Frontal cortex (tissue), 4 donors: ENCODE measurements around the gene NCL. TPM values are rescaled to one million over a fixed set of nuclear protein-coding genes. Genes with fewer than 3 reads are reported as not detected.
"Not testable (repeated sequence)": the region's sequence is repeated elsewhere in the genome, so short reads cannot be mapped to it uniquely, and the experiment has no call there.

Source experiments
- DNase-seq, 2 donors: peaks; one replicate each; pipeline ENCODE4 v3.0.0; 2012; ENCODE audit warnings: low spot score in 2 of 2
- FAIRE-seq: peaks from 2 replicates; lab custom pipeline; 2012; peaks lifted over from hg19 to GRCh38; lab: Jason Lieb, UNC
- total RNA-seq: library from RNA; depleted of rRNA; stranded (reverse); fragments of >200 nt; gene quantifications from one replicate; pipeline ENCODE4 v1.2.3, GENCODE V29; 2014
- donor health status: control.
- donor health status: control.
- donor health status: control.

NCL gene
- total RNA-seq, 1 donor from 2014 or later, result 137 TPM

- DNase-seq (no peak), FAIRE-seq (no peak)
Observed at GRCh38 chr2:231436957-231437356, 27.3 kb downstream of the NCL start.

DNA sequence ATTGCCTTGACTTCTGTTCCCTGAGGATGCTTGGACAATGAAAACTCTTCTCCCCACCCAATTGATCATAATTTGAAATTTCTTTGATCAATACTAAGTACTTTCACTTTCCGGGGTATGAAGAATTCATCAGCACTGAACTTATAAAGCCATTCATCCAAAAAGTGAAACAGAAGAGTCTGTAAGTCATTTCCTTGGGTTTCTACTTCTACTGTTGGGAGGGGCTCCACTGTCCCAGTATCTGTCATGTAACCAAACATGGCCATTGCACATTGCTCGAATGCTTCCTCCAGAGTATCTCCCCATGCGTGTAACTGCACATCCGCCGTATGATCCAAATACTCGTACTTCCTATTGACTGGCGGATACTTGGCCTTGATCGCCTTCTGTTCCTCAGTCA is 30.3 kb downstream of the NCL start:
- DNase-seq (no peak), FAIRE-seq (no peak)

- FAIRE-seq (no peak), DNase-seq (no peak)
Observed at GRCh38 chr2:231431606-231432005, 32.7 kb downstream of the NCL start.

DNA sequence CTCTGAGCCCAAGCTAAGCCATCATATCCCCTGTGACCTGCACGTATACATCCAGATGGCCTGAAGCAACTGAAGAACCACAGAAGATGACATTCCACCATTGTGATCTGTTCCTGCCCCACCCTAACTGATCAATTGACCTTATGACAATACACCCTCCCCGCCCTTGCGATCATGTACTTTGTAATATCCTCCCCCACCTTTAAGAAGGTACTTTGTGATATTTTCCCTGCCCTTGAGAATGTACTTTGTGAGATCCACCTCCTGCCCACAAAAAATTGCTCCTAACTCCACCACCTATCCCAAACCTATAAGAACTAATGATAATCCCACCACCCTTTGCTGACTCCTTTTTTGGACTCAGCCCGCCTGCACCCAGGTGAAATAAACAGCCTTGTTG is 33.8 kb downstream of the NCL start:
- DNase-seq, FAIRE-seq: not testable (repeated sequence)

GRCh38 chr2:231429901-231430300 is 34.4 kb downstream of the NCL start:
- FAIRE-seq, result no peak

DNA sequence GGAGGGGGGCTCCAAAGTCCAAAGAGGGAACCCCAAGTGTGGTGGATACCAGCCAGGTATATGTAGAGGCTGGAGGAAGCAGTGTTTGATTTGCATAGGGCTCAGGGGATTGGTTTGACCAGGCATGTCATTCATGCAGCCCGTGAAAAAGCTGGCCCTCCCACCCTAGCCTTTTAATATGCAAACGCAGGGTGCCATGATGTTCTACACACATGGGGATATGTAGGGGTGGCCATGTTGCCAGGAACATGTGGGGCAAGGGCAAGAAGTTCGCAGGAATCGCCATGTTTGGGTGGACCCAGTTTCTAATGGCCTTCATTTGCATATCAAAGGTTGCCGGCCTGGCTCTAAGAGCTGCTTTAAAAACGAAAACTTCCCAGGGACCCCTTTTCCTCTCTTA is 35.1 kb downstream of the NCL start:
- DNase-seq, result no peak
- no peak for FAIRE-seq

More at GRCh38 chr2:231429901-231430300, 34.4 kb downstream of the NCL start:
- no peak for DNase-seq

GRCh38 chr2:231427116-231427515 is 37.2 kb downstream of the NCL start:
- no peak for FAIRE-seq
- DNase-seq, result no peak

GRCh38 chr2:231425811-231426703 is 38.2 kb downstream of the NCL start:
- DNase-seq, result no peak
- no peak for FAIRE-seq

- no peak for FAIRE-seq
Observed at GRCh38 chr2:231425291-231425810, 38.9 kb downstream of the NCL start.

DNA sequence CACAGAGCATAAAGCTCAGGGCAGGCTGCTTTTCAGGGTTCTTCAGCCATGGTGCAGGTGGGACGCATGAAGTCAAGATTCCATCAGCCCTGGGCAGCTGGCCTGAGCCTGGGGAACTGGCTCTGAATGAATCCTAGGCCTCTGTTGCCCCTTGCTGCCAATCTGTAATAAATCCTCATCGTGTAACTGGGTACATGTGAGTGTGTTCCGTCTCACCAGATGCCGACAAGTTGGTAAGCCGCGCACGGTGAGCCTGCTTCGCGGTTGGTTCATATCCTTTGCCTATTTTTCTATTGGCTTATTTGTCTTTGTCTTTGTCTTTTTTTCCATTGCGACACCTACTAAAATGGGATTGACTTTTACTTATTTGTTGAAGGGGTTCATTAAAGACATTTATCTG is 41.1 kb downstream of the NCL start:
- DNase-seq, result no peak
- FAIRE-seq, result no peak

More at GRCh38 chr2:231425291-231425810, 38.9 kb downstream of the NCL start:
- no peak for DNase-seq

- DNase-seq (no peak), FAIRE-seq (no peak)
Observed at GRCh38 chr2:231422056-231422455, 42.2 kb downstream of the NCL start.

DNA sequence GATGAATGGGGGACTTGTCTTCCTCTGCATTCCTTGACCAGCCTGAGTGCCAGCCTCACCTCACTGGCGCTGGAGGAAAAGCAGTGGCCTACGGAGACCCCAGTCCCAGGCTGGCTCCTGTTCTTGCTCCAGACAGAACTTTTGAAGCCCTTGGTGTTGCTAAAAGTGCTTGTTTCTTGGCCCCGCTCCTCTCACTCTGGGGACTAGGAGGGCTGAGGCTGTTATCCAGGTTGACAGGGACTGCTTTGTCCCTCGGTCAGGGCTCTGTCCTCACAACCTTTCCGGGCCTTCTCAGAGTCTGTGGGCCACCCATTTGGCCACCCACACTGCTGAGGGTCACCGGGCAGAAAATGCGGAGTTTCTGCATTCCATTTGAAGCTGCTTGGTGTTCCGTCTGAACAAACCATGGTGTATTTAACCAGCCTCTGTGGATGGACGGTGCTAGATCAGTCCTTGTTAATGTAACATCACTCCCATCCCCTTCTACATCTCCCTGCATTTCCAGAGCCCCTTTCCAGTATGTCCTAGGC is 43.2 kb downstream of the NCL start:
- FAIRE-seq, result no peak
- DNase-seq, result no peak

DNA sequence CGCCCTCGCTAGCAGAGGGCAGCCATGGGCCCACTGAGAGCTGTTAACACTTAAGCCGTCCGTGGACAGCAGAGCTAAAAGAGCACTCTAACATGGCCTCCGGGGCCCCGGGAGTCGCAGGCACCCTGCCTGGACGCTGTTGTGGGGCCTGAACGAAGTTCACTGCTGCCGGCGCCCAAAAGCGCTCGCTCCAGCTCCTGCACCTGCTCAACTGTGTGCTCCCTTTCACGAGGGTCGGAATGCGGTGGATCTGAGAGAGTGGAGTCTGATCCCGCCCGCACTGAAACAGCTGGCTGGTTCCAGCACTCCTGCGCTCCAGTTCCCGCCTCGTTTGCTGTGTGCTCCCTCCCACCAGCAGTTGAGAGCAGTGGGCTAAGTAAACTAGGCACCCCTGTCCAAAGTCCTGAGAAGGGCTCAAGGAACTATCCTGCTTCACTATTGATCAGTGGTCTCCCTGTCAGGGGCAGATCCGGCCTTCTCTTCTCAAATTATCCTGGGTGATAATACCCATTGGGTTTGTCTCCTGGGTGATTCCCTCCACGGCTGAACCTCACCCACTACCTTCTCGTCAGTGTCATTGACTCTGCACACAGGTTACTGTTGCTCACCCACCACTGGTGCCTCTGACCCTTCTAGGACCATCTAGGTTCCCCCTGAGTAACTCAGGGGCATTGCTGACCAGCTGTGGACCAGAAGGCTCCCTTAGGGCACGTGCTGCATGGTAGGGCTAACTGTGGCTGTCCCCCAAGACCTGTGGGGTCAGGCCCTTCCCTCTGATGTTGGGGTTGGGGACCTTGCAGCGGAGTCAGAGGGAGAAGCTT is 45.3 kb downstream of the NCL start:
- no peak for DNase-seq
- no peak for FAIRE-seq

DNA sequence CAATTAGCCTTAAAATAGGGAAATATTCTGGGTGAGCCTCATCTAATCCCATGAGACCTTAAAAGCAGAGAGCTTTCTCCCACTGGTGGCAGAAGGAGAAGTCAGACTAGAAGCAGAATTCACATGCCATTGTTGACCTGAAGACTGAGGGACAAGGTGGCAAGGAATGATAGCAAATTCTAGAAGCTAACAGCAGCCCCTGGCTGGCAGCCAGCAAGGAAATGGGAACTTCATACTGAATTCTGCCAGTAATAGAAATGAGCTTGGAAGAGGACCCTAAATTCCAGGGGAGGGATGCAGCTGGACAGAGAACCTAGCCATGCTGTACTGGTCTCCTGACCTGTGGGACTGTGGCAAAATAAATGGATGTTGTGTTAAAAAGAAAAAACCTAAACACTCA is 49.3 kb downstream of the NCL start:
- FAIRE-seq, result no peak
- DNase-seq, result no peak

DNA sequence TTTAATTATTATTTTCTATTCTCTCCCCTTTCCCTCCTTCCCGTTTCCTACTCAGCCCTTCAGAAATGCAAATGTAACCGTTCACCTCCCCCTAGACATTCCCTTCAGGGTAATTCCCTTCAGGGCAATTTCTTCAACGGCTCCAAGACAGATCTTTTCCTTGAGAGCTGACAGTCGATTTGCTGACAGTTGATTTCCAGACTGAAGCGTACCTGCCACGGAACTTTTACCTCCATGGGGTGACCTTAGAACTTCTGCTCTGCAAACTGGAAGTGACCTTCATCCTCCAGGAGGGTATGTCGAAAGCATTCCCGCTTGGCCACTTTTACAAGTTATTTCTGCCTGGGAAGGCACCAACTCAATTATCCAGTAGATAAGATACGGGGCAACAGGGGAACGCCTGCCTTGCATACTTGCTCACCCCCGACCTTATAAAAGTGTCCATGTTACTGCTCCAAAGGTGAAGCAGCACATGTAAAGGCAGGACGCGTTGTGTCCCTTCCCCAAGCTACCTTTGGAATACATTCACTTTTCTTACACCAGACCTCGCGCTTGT is 50.3 kb downstream of the NCL start:
- FAIRE-seq (no peak), DNase-seq (no peak)

GRCh38 chr2:231413456-231413855 is 50.8 kb downstream of the NCL start:
- DNase-seq (no peak), FAIRE-seq (no peak)

DNA sequence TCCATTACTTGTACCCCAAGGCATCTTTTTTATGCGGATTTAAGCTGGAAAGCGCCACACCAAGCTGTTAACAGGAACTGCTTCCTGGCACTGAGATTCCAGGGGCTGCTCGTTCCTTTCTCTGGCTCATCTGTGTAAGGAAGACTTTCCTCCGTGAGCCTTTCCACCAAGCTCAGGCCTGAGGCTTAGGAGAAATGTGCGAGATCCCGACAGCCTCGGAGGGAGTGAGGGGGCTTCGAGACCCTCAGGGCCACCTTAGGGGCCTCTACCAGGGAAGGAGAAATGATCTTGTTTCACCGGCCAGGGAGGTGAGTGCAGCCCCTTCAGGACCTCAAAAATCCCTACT is 51.7 kb downstream of the NCL start:
- DNase-seq, result no peak
- no peak for FAIRE-seq

GRCh38 chr2:231411831-231412617 is 52.3 kb downstream of the NCL start:
- DNase-seq (peak; percentile 73 to 77), FAIRE-seq (no peak)

- FAIRE-seq (no peak), DNase-seq (no peak)
Observed at GRCh38 chr2:231411237-231411636, 53.0 kb downstream of the NCL start.
